GM19043 (cell line): Measurements from ENCODE around the gene CDH4.

Experiments
- ATAC-seq: cut with Tn5 transposase; IDR thresholded peaks from one replicate; pipeline ENCODE4 v1.9.1; 2021; ENCODE audit warnings: low read depth; ENCODE audit not compliant: unreplicated experiment

CDH4 gene

GRCh38 chr20:61668771-61669503 lies 416.9 kb downstream of the CDH4 start:
- no peak for ATAC-seq

- ATAC-seq, result no peak
Observed at GRCh38 chr20:61670274-61670673, 418.2 kb downstream of the CDH4 start.

- ATAC-seq, result no peak
Observed at GRCh38 chr20:61671559-61671958, 419.5 kb downstream of the CDH4 start.

GRCh38 chr20:61673152-61673847 lies 421.2 kb downstream of the CDH4 start:
- no peak for ATAC-seq

GRCh38 chr20:61674121-61674520 lies 422.1 kb downstream of the CDH4 start:
- ATAC-seq, result no peak

GRCh38 chr20:61674688-61675087 lies 422.6 kb downstream of the CDH4 start:
- ATAC-seq, result no peak

DNA sequence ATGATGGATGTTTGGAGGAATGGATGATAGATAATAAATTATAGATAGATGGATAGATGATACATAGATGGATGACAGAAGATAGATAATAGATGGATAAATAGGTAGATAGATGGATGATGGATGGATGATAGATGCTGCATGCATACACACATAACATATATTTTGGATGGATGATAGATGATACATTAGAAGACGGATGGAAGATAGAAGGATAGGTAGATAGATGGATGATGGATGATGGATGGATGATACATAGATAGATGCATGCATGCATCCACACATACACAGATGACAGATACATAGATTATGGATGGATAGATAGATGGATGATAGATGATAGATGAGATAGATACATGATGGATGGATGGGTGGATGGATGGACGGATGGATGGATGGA lies 425.9 kb downstream of the CDH4 start:
- ATAC-seq, result no peak

GRCh38 chr20:61678437-61678836 lies 426.4 kb downstream of the CDH4 start:
- ATAC-seq, result no peak

DNA sequence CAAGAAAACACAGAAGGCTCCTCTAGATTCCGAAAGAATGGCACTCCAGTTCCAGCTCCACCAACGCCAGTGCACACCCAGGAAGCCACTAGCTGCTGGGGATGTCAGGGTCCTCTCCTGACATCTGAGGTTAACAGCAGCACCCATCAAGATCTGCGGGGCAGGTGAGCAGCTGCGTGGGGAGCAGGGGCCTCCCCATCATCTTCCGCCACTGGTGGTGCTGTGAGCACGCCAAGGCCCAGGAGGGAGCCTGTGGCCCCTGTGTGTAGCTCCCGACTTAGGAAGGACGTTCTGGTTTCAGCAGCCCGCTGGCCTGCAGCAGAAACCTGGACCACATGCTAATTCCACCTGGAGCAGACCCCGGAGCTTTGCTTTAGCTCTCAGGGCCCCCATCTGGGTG lies 427.4 kb downstream of the CDH4 start:
- no peak for ATAC-seq

DNA sequence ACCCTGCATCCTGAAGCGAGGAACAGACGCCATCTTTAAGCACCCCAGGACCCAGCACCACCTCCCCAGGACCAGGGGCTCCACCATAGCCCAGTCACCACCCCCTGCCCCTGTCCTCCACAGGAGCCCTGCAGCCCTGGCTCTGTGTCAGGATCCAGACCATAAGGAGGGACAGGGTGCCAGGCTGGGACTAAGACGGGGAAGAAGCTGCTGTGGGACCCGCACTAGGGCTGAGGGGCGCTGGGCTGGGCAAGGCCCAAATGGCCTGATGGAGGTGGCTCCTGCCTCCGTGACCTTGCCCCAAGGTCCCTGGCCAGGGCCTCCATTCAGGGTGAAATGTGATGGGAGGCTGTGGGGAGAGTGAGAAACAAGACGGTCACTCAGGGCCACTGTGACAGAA lies 428.0 kb downstream of the CDH4 start:
- ATAC-seq, result no peak

DNA sequence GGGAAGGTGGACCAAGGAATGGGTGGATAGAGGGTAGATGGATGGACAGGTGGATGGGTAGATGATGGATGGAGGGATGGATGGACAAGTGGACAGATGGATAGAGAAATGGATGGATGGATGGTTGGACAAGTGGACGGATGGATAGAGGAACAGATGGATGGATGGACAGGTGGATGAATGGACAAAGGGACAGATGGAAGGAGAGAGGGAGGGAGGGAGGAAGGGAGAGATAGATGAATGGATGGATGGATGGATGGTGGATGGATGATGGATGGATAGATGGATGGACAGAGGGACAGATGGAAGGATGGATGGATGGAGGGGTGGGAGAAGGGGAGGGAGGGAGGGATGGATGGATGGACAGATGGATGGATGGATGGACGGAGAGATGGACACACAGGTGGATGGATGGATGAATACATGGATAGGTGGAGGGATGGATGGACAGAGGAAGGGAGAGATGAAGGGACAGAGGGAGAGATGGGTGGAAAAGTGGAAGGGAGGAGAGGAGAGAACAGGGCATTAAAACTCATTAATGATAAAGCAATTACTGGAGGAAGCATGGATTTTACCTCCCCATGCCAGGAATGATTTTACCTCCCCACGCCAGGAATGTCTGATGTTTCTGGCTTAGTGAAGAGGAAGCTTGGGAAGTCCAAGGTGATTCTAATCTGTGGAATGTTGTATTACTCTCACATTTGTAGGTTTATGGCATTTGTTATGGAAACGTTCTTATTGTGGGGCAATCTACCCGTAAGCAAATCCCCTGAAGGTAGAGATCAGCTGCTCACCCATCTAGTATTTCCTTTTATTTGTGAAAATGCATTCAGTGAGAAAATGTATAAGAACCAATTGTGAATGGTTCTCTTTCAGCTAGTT lies 430.3 kb downstream of the CDH4 start:
- ATAC-seq, result no peak

DNA sequence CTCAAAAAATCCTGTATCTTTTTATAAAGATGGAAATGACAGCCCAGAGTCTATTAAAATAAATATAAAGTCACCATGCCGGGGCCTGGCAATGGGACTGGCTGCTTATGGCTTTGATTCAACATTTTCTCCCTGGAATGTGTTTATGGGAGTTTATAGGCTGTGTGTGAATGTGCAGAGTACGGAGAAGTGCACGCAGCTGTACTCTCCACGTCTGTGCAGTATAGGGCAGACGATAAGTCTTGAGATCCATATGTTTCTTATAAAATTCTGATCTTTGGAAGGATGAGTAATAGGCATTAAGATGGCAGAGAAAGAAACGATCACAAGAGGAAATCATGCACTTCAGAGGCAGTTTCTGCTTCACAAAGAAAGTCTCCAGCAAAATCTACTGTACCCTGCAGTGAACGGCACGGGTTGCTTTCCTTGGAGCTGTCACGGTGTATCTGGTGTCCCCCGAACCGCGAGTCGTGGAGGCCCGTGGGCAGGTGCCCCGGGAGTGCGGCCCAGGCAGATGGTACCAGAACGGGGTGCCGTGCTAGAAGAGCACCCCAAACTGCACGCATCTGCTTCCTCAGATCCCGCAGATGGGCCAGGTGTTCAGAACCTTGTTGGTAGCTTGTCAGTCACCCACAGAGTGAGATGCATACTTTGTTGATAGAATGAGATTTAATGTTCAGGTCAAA lies 431.1 kb downstream of the CDH4 start:
- ATAC-seq, result no peak

- ATAC-seq, result no peak
Observed at GRCh38 chr20:61683721-61684120, 431.7 kb downstream of the CDH4 start.

- ATAC-seq, result no peak
Observed at GRCh38 chr20:61684136-61684535, 432.1 kb downstream of the CDH4 start.

- ATAC-seq, result no peak
Observed at GRCh38 chr20:61684583-61685235, 432.6 kb downstream of the CDH4 start.

- ATAC-seq, result no peak
Observed at GRCh38 chr20:61685462-61685861, 433.4 kb downstream of the CDH4 start.

- ATAC-seq, result no peak
Observed at GRCh38 chr20:61686051-61686936, 434.2 kb downstream of the CDH4 start.

DNA sequence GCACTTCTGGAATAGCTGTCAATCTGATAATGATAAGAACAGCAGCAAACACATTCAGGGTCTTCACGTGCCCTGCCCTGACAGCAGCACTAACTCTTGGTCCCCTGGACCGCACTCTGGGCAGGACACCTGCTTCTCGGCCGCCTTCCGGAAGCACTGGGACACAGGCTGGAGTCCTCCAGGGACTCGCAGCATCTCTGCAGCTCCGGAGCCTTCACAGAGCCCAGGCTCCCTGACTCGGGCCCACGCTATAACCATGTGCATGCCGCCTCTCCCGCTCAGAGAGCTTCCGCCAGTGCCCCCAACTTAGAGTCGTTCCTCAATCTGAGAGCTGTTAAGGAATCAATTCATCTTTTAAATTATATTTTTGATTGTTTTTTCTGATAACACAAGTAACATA lies 436.4 kb downstream of the CDH4 start:
- ATAC-seq, result no peak

DNA sequence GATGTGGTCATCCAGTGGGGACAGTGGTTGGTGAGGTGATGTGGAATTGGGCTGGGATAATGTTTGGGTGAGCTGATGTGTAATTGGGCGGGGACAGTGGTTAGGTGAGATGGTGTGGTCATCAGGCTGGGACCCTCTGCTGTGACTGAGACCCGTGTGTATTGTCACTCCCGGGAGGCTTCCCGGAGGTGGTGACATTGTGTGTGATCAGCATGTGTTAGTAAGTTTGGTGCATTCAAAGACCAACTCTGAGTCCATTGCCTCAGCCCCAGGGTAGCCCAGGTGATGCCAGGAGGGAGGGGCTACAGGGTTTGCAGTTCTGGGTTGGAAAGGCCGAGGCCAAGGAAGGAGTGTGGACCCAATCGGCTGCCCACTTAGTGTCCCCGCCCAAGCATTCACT lies 438.1 kb downstream of the CDH4 start:
- no peak for ATAC-seq
